Measurements from ENCODE around the gene KRTAP3-2.

KRTAP3-2 gene

GRCh38 chr17:40967582-40967981, 32.1 kb downstream of the KRTAP3-2 start:
- TF ChIP-seq CTCF (IDR thresholded peaks at IDR 0.05; ENCODE audit: insufficient read depth, low read depth, low read length, missing control alignments): no peak
- H3K4me3 ChIP-seq (ENCODE audit: low read depth, low read length): no peak overlapping the region
- DNase-seq (ENCODE audit: low read depth): no peak

GRCh38 chr17:40966848-40967247, 32.9 kb downstream of the KRTAP3-2 start, which contains the start of gene KRT39:
Gene KRT39 (minus strand): TSS chr17:40966948. CDS start chr17:40966856, 92 bp downstream.
- no peak for DNase-seq (ENCODE audit: low read depth)
- no peak for TF ChIP-seq CTCF (IDR thresholded peaks at IDR 0.05; ENCODE audit: insufficient read depth, low read depth, low read length, missing control alignments)
- no peak within 1 kb of the TSS for H3K4me3 ChIP-seq (ENCODE audit: low read depth, low read length)

DNA sequence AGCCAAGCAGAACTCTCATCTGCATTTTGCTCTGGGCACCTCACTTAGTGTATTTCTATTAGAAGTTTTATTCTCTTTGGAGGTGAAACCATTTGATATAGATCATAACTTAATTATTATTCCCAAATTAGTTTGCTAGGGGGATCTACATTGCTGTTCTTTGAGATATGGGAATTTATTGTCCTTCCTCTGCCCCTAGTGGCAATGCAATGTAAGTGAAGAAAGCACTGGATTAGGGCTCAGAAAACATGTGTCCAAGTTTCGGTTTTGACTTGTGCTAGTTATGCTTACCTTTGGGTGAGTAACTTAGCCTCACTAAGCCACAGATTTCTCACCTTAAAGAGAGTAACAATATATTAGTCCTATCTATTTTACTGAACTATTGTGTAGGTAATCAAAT, 35.9 kb downstream of the KRTAP3-2 start:
- H3K4me3 ChIP-seq (ENCODE audit: low read depth, low read length): no peak overlapping the region
- peak; percentile 25 for DNase-seq (ENCODE audit: low read depth)
- peak; percentile 57 for TF ChIP-seq CTCF (IDR thresholded peaks at IDR 0.05; ENCODE audit: insufficient read depth, low read depth, low read length, missing control alignments)

DNA sequence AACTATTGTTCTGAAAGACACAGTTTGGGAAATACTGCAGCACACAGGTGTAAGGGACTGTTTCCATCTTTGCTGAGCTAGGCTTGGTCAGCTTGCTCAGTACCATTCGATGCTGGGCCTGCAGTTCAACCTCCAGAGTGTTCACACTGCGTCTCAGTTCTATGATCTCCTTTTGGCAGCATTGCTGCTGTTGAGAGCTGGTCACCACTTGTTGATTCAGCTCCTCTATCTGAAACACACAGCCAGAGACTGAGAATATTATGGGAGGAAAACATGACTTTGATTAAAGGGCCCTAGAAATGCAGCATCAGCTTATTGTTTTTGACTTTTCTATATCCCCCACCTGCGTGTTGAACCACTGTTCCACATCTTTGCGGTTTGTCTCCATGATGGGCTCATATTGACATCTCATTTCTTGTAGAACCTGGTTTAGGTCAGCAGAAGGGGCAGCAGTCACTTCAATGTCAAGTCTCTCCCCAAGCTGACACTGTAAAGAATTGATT, 37.6 kb downstream of the KRTAP3-2 start:
- no peak for DNase-seq (ENCODE audit: low read depth)
- no peak overlapping the region for H3K4me3 ChIP-seq (ENCODE audit: low read depth, low read length)
- TF ChIP-seq CTCF (IDR thresholded peaks at IDR 0.05; ENCODE audit: insufficient read depth, low read depth, low read length, missing control alignments): no peak

- no peak for TF ChIP-seq CTCF (IDR thresholded peaks at IDR 0.05; ENCODE audit: insufficient read depth, low read depth, low read length, missing control alignments)
- no peak for DNase-seq (ENCODE audit: low read depth)
- no peak overlapping the region for H3K4me3 ChIP-seq (ENCODE audit: low read depth, low read length)
Measured at GRCh38 chr17:40961591-40961990, 38.1 kb downstream of the KRTAP3-2 start.

DNA sequence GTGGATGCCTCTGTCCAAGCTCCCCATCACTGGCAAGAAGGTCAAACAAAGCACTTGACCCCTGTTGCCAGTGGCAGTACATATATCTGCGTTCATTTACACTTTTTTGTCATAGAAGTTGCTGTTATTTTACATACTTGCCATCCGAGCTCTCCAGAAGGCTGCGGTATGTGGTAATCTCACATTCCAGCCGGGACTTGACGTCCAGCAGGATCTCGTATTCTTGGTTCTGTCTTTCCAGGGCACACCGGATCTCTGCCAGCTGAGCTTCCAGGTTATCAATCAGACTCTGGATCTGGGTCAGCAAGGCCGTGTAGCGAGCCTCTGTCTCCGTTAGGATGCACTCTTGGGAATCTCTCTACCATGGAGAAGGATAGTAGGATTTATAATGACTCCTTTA, 39.6 kb downstream of the KRTAP3-2 start:
- no peak for TF ChIP-seq CTCF (IDR thresholded peaks at IDR 0.05; ENCODE audit: insufficient read depth, low read depth, low read length, missing control alignments)
- no peak for DNase-seq (ENCODE audit: low read depth)
- no peak overlapping the region for H3K4me3 ChIP-seq (ENCODE audit: low read depth, low read length)

Measured in GM12865 (cell line).